A549 (cell line): ENCODE measurements around the gene CLDN7. TPM values are rescaled to one million over a fixed set of nuclear protein-coding genes. Genes with fewer than 3 reads are reported as not detected.

ENCODE experiments used
- ATAC-seq, 2 experiments: fragments of 200-7000 bp in 1 of 2; fragments of >200 bp in 1 of 2; cut with Nextera tagmentation in 1 of 2; cut with Tn5 transposase in 1 of 2; 3 replicates each; pipeline versions ENCODE4 v1.8.0 to v1.9.1; 2018 to 2020; ENCODE audit warnings: mild to moderate bottlenecking in 1 of 2, moderate library complexity in 1 of 2
- CTCF ChIA-PET: fragments of 300-600 bp; sonication (Branson Sonifier 250); formaldehyde crosslinking; extraction: SDS; loops from one replicate; lab custom pipeline; 2021; ENCODE audit warnings: antibody characterized with exemption, inconsistent platforms; lab: Yijun Ruan, JAX
- POLR2A ChIA-PET: fragments of 350-600 bp; formaldehyde crosslinking; extraction: SDS; loops from one replicate; lab custom pipeline; 2021; ENCODE audit warnings: antibody characterized with exemption, inconsistent platforms; lab: Yijun Ruan, JAX
- DNase-seq, 2 experiments: peaks; one replicate each; pipeline versions ENCODE4 v3.0.0 to v3.0.0-alpha.2; 2011 to 2016; ENCODE audit warnings: low read depth in 1 of 2, low spot score in 1 of 2
- FAIRE-seq: peaks from 2 replicates; lab custom pipeline; 2011; peaks lifted over from hg19 to GRCh38; lab: Jason Lieb, UNC
- H3K27ac ChIP-seq, 2 experiments: fragments of >200 bp; sonication (Bioruptor Twin); formaldehyde crosslinking; 3 replicates each; pipeline ENCODE4 v1.5.1; 2016 to 2017
- H3K4me1 ChIP-seq: fragments of >200 bp; sonication (Bioruptor Twin); formaldehyde crosslinking; 3 replicates; pipeline ENCODE4 v1.6.1; 2016
- H3K4me2 ChIP-seq: fragments of >200 bp; sonication (Bioruptor Twin); formaldehyde crosslinking; 3 replicates; pipeline ENCODE4 v1.6.1; 2016
- H3K4me3 ChIP-seq: fragments of >200 bp; sonication (Bioruptor Twin); formaldehyde crosslinking; 3 replicates; pipeline ENCODE4 v1.5.1; 2016
- H3K9me3 ChIP-seq: fragments of >200 bp; sonication (Bioruptor Twin); formaldehyde crosslinking; 3 replicates; pipeline ENCODE4 v1.6.1; 2016
- CBX2 ChIP-seq: fragments of 200-600 bp; sonication (generic); IDR thresholded peaks from 2 replicates; pipeline ENCODE4 v1.6.1; 2016; ENCODE audit warnings: low read depth, mild to moderate bottlenecking, borderline replicate concordance
- CEBPB ChIP-seq, 2 experiments: fragments of >200 bp in 1 of 2; sonication (Bioruptor Twin) in 1 of 2; formaldehyde crosslinking in 1 of 2; IDR thresholded peaks; 2 replicates each; pipeline ENCODE4 v1.6.1; 2012 to 2016
- CHD2 ChIP-seq: fragments of 150-350 bp; IDR thresholded peaks from 2 replicates; pipeline ENCODE4 v1.6.1; 2014; ENCODE audit warnings: low read length; ENCODE audit not compliant: partially characterized antibody
- E2F6 ChIP-seq: IDR thresholded peaks from 2 replicates; pipeline ENCODE4 v1.6.1; 2012; ENCODE audit warnings: low read depth, borderline replicate concordance
- EP300 ChIP-seq, 2 experiments: fragments of >200 bp; sonication (Bioruptor Twin); formaldehyde crosslinking; IDR thresholded peaks; 2 replicates in 1 of 2; 3 replicates in 1 of 2; pipeline ENCODE4 v1.6.1; 2016 to 2017
- HES2 ChIP-seq: fragments of >200 bp; sonication (Bioruptor Twin); formaldehyde crosslinking; IDR thresholded peaks from 2 replicates; pipeline ENCODE4 v1.6.1; 2016
- HOXB13 ChIP-seq: fragments of 250-450 bp; sonication (Bioruptor Pico); IDR thresholded peaks from 2 replicates; pipeline ENCODE4 v1.5.0; 2020; ENCODE audit warnings: low read depth, mild to moderate bottlenecking, moderate library complexity
- KDM1A ChIP-seq: fragments of 200-600 bp; sonication (generic); IDR thresholded peaks from 2 replicates; pipeline ENCODE4 v1.6.1; 2016; ENCODE audit warnings: low read depth, mild to moderate bottlenecking
- KDM5A ChIP-seq: fragments of 200-600 bp; sonication (generic); IDR thresholded peaks from 2 replicates; pipeline ENCODE4 v1.6.1; 2016; ENCODE audit warnings: antibody characterized with exemption, mild to moderate bottlenecking
- MAFK ChIP-seq: fragments of 450-650 bp; IDR thresholded peaks from 2 replicates; pipeline ENCODE4 v1.6.1; 2014; ENCODE audit not compliant: partially characterized antibody
- RAD21 ChIP-seq, 2 experiments: fragments of >200 bp in 1 of 2; sonication (Bioruptor Twin) in 1 of 2; formaldehyde crosslinking in 1 of 2; IDR thresholded peaks in 1 of 2; conservative IDR thresholded peaks in 1 of 2; 2 replicates in 1 of 2; 3 replicates in 1 of 2; pipeline ENCODE4 v1.6.1; 2012 to 2018; ENCODE audit warnings: inconsistent platforms in 1 of 2
- RCOR1 ChIP-seq: fragments of 150-350 bp; IDR thresholded peaks from 2 replicates; pipeline ENCODE4 v1.6.1; 2014; ENCODE audit warnings: antibody characterized with exemption, low read length, low read depth
- REST ChIP-seq: fragments of 200-600 bp; sonication (generic); IDR thresholded peaks from 2 replicates; pipeline ENCODE4 v1.6.1; 2016; ENCODE audit warnings: antibody characterized with exemption, mild to moderate bottlenecking, moderate library complexity
- RNF2 ChIP-seq: fragments of 200-600 bp; sonication (generic); IDR thresholded peaks from 2 replicates; pipeline ENCODE4 v1.6.1; 2016; ENCODE audit warnings: low read depth, mild to moderate bottlenecking, antibody characterized with exemption, moderate library complexity, borderline replicate concordance
- TP53 ChIP-seq: fragments of 250-450 bp; sonication (Bioruptor Pico); IDR thresholded peaks from 2 replicates; pipeline ENCODE4 v1.5.0; 2021; ENCODE audit warnings: mild to moderate bottlenecking, moderate library complexity
- ZFP36 ChIP-seq: fragments of 450-650 bp; IDR thresholded peaks from 2 replicates; pipeline ENCODE4 v1.6.1; 2014; ENCODE audit warnings: borderline replicate concordance; ENCODE audit not compliant: partially characterized antibody
- WGBS: methylation state at CpG from one replicate; pipeline ENCODE4 v1.1.6; 2017; ENCODE audit errors: missing lambda C conversion rate; 5-methylcytosine and 5-hydroxymethylcytosine counted together
- polyA plus RNA-seq, 4 experiments: library from polyadenylated mRNA; depleted of rRNA in 3 of 4; stranded (reverse); fragments of >200 nt; fragmentation: RNase III in 1 of 4; extraction: RNeasy Plus Mini Kit Qiagen cat#74134 plus additional on column Dnase treatment in 1 of 4; gene quantifications; 2 replicates in 3 of 4; 3 replicates in 1 of 4; pipeline ENCODE4 v1.2.3, GENCODE V29; 2011 to 2017

The CLDN7 gene
- polyA plus RNA-seq, 2 of the 4 experiments (the other 2 are of a cell fraction) = 0.97 to 4.2 TPM

GRCh38 chr17:7262935-7263800 lies 890 bp upstream of the CLDN7 start:
- peak overlapping the region; percentile 73 to 83 for H3K27ac ChIP-seq
- H3K4me1 ChIP-seq = peaks cover 65% of the 10 kb centered on the region
- no peak for FAIRE-seq
- 65% methylated on average over 26 of the region's 26 CpGs for WGBS
- no peaks in the 10 kb centered on the region for H3K9me3 ChIP-seq
- ChIA-PET POLR2A (interaction anchor here (0.8 kb wide), 1 partner anchor 44 kb away, joined by 4 read pairs; the partner anchor contains the start of gene DLG4), CTCF (interaction anchor here (1.1 to 4.3 kb wide), 5 partner anchors 9 to 217 kb away, joined by 3 to 52 read pairs (median 4); partner anchors contain the start of gene SLC2A4)
- ATAC-seq = peak; percentile 20 to 22; a peak in 4 of 6 replicates
- no peak overlapping the region for H3K4me3 ChIP-seq
- TF ChIP-seq CHD2 (no peak), CEBPB (IDR thresholded peaks at IDR 0.05) (no peak)
- peak in 1 of 2 experiments; percentile 46 for DNase-seq
- peak overlapping the region; percentile 79 for H3K4me2 ChIP-seq

GRCh38 chr17:7261379-7262191 lies 693 bp downstream of the CLDN7 start:
- POLR2A ChIA-PET = no interaction called here
- TF ChIP-seq CBX2 (no peak), RCOR1 (no peak), HES2 (no peak), RAD21 (conservative IDR thresholded peaks at IDR 0.05 in 1 of 2, IDR thresholded peaks at IDR 0.05 in 1 of 2) (no peak), REST (no peak), MAFK (no peak), HOXB13 (CRISPR knock-in tag) (no peak), KDM1A (no peak), ZFP36 (no peak), RNF2 (no peak), E2F6 (no peak), CEBPB (IDR thresholded peaks at IDR 0.05) (no peak), KDM5A (no peak), TP53 (no peak), EP300 (IDR thresholded peaks at IDR 0.05) (no peak)
- Histone ChIP-seq H3K9me3 (no peaks in the 10 kb centered on the region), H3K27ac (no peak overlapping the region; a peak in 1 of 6 replicates), H3K4me2 (no peak overlapping the region), H3K4me1 (peaks cover 57% of the 10 kb centered on the region), H3K4me3 (no peak overlapping the region)
- CTCF ChIA-PET = interaction anchor here (1.2 kb wide), 1 partner anchor 35 kb away, joined by 4 read pairs; no protein-coding TSS in a partner anchor
- 94% methylated on average over 65 of the region's 71 CpGs for WGBS
- ATAC-seq (no peak), DNase-seq (no peak), FAIRE-seq (no peak)
